ENCODE measurements around the gene DMBX1.

DNA sequence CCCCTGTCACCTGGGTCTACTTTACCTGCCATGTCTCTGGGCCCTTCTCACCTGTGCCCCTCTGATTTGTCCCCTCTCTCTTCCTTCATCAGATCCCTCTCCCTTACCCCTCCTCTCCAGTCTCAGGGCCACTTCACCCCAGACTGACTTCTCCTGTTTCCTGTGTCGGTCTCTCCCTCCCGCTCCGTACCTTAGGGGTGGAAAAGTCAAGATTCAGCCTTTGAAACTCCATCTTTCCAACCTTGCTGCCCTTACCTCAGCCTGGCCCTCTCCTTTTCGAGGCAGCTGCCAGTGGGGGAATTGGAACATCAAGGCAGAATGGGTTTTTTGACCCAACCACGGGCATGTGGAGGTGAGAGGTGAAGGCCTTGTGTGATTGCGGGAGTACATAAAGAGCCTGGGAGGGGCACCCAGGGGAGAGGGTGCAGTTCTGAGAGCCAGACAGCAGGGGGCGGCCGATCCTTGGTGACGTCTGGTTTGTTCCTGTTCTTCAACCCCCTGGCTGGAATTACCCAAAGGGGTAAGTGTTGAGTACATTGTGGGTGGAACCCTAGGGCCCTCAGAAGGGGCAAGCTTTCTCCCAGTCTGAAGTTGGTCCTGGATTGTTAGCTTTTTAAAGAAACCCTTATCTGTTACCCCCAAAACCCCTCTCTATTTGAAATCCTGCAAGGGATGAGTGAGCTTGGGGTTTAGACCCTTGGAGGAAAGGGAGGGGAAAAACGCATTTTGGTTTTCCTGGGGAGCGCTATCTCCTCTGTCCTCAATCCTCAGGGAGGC, 12.3 kb upstream of the DMBX1 start:
- no peak for TF ChIP-seq LCORL (IDR thresholded peaks at IDR 0.05)
- TF ChIP-seq LCORL (CRISPR knock-in tag; IDR thresholded peaks at IDR 0.05) = no peak
- TF ChIP-seq, protein P1, sequence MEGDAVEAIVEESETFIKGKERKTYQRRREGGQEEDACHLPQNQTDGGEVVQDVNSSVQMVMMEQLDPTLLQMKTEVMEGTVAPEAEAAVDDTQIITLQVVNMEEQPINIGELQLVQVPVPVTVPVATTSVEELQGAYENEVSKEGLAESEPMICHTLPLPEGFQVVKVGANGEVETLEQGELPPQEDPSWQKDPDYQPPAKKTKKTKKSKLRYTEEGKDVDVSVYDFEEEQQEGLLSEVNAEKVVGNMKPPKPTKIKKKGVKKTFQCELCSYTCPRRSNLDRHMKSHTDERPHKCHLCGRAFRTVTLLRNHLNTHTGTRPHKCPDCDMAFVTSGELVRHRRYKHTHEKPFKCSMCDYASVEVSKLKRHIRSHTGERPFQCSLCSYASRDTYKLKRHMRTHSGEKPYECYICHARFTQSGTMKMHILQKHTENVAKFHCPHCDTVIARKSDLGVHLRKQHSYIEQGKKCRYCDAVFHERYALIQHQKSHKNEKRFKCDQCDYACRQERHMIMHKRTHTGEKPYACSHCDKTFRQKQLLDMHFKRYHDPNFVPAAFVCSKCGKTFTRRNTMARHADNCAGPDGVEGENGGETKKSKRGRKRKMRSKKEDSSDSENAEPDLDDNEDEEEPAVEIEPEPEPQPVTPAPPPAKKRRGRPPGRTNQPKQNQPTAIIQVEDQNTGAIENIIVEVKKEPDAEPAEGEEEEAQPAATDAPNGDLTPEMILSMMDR (CRISPR knock-in tag; IDR thresholded peaks at IDR 0.05) = peak; percentile 85
- TF ChIP-seq NCOA1 (CRISPR knock-in tag; IDR thresholded peaks at IDR 0.05) = no peak
- no peak for TF ChIP-seq REST (IDR thresholded peaks at IDR 0.05; ENCODE audit: borderline replicate concordance in 1 of 2, low read depth in 1 of 2, low read length in 2 of 2)
- no peak for TF ChIP-seq ZBTB8A (CRISPR knock-in tag; IDR thresholded peaks at IDR 0.05; ENCODE audit: borderline replicate concordance, low read depth)
- TF ChIP-seq, protein P2, sequence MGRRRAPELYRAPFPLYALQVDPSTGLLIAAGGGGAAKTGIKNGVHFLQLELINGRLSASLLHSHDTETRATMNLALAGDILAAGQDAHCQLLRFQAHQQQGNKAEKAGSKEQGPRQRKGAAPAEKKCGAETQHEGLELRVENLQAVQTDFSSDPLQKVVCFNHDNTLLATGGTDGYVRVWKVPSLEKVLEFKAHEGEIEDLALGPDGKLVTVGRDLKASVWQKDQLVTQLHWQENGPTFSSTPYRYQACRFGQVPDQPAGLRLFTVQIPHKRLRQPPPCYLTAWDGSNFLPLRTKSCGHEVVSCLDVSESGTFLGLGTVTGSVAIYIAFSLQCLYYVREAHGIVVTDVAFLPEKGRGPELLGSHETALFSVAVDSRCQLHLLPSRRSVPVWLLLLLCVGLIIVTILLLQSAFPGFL (CRISPR knock-in tag; IDR thresholded peaks at IDR 0.05) = no peak
- no peak for TF ChIP-seq TCF7L2 (IDR thresholded peaks at IDR 0.05; ENCODE audit: low read depth, low read length)
- TF ChIP-seq POLR2A (IDR thresholded peaks at IDR 0.05; ENCODE audit: insufficient read depth in 1 of 2, low read depth in 2 of 2, low read length in 2 of 2) = no peak
- no peak for TF ChIP-seq SIN3A (IDR thresholded peaks at IDR 0.05; ENCODE audit: borderline replicate concordance, low read depth, low read length)
- no peak for TF ChIP-seq ZBTB46 (CRISPR knock-in tag; IDR thresholded peaks at IDR 0.05; ENCODE audit: borderline replicate concordance)
- no peak for TF ChIP-seq CEBPB (IDR thresholded peaks at IDR 0.05; ENCODE audit: borderline replicate concordance, low read depth, low read length)
- no peak for TF ChIP-seq POLR2AphosphoS5 (IDR thresholded peaks at IDR 0.05; ENCODE audit: low read depth, low read length)
